IMR-90 (cell line): ENCODE measurements around the gene SH3BP2.

Source experiments
- CEBPB ChIP-seq: IDR thresholded peaks from 2 replicates; pipeline ENCODE4 v1.6.1; 2012; ENCODE audit warnings: low read depth, low read length, improper control_type of control experiment
- CTCF ChIP-seq: conservative IDR thresholded peaks from 2 replicates; pipeline ENCODE4 v1.5.1; 2012; ENCODE audit warnings: mild to moderate bottlenecking, low read depth, low read length, improper control_type of control experiment
- USF2 ChIP-seq: fragments of 150-350 bp; IDR thresholded peaks from 2 replicates; pipeline ENCODE4 v1.6.1; 2017; ENCODE audit warnings: mild to moderate bottlenecking, antibody characterized with exemption, low read length, low read depth

GRCh38 chr4:2829321-2829932, 36.5 kb downstream of the SH3BP2 start:
- TF ChIP-seq CEBPB (no peak), USF2 (no peak), CTCF (no peak)
